SKM-1 (cell line): ENCODE data around the gene FDPS.

ENCODE experiments used
- DNase-seq: peaks from one replicate; lab custom pipeline; 2025; ENCODE audit not compliant: unreplicated experiment; lab: John Stamatoyannopoulos, UW

Gene FDPS

DNA sequence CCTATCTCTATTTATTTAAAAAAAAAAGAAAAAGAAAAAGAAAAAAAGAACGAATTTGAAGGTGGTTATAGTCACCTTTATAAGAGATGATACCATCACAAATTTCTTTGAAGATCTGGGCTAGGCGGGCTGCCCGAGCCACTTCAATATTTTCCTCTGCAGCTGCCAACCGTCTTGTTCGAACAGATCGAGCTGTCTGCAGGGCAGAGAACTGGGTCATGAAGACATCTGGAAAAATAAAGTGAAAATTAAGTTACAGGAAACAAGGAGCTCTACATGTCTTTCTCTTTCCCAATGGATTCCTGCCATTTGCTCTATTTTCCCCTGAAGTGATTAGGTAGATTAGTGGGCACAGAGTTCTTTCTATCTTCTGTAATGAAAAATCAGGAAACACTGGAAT is 44.0 kb downstream of the FDPS start:
- DNase-seq, result no peak

DNA sequence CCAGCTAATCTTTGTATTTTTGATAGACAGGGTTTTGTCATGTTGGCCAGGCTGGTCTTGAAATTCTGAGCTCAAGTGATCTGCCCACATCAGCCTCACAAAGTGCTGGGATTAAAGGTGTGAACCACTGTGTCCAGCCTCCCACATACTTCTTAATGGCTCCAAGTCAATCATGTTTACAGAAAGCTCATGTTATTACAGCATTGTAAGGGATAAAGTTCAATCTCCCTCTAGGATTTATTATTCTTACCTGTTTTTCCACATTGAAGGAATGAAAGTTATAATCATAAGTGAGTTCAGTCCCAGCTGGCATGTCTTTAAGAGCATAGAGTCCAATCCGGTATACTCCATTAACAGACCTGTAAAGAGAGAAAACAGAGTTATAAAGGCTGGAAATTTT is 51.4 kb downstream of the FDPS start:
- DNase-seq, result no peak
